ENCODE data around the gene GDI1.

GDI1 gene

GRCh38 chrX:154430916-154431315 lies 6.0 kb upstream of the GDI1 start:
- H3K27me3 ChIP-seq (ENCODE audit: insufficient read depth, low read length, poor library complexity, severe bottlenecking), result no peaks in the 10 kb centered on the region
- H3K9ac ChIP-seq (ENCODE audit: low read depth, low read length, poor library complexity, severe bottlenecking), result peak overlapping the region; percentile 48
- no peaks in the 10 kb centered on the region for H3F3A ChIP-seq (ENCODE audit: low read depth)
- H4K20me1 ChIP-seq (ENCODE audit: insufficient read depth, low read length, poor library complexity, severe bottlenecking), result no peaks in the 10 kb centered on the region
- no peaks in the 10 kb centered on the region for H3K9me3 ChIP-seq (ENCODE audit: insufficient read depth, low read depth, low read length)
- H3K9me2 ChIP-seq (replicated peaks; ENCODE audit: low read depth, low read length), result no peaks in the 10 kb centered on the region
- peaks cover 18% of the 10 kb centered on the region for H3K4me1 ChIP-seq (ENCODE audit: insufficient read depth, low read length, poor library complexity, severe bottlenecking)
- TF ChIP-seq CTCF (conservative IDR thresholded peaks at IDR 0.05; ENCODE audit: low read length) (no peak), EZH2phosphoT487 (IDR thresholded peaks at IDR 0.05; ENCODE audit: borderline replicate concordance) (no peak)
- H3K4me2 ChIP-seq (ENCODE audit: low read depth, low read length, poor library complexity, severe bottlenecking), result peak overlapping the region; percentile 59
- H3K79me2 ChIP-seq (ENCODE audit: insufficient read depth, low read length), result peaks cover 43% of the 10 kb centered on the region
- H3K36me3 ChIP-seq (ENCODE audit: insufficient read depth, low read length), result no peaks in the 10 kb centered on the region; the same call in 1 of the 2 replicates
- peak overlapping the region; percentile 29 for H3K4me3 ChIP-seq (ENCODE audit: low read length, poor library complexity, severe bottlenecking)
- no peak overlapping the region for H2AFZ ChIP-seq (ENCODE audit: low read length)

- Histone ChIP-seq H3K4me3 (ENCODE audit: low read length, poor library complexity, severe bottlenecking) (no peak overlapping the region), H4K20me1 (ENCODE audit: insufficient read depth, low read length, poor library complexity, severe bottlenecking) (no peaks in the 10 kb centered on the region), H3K9me3 (ENCODE audit: insufficient read depth, low read depth, low read length) (no peaks in the 10 kb centered on the region), H3K9me2 (replicated peaks; ENCODE audit: low read depth, low read length) (no peaks in the 10 kb centered on the region), H3K36me3 (ENCODE audit: insufficient read depth, low read length) (no peaks in the 10 kb centered on the region; the same call in 1 of the 2 replicates), H2AFZ (ENCODE audit: low read length) (no peak overlapping the region), H3K79me2 (ENCODE audit: insufficient read depth, low read length) (peaks cover 43% of the 10 kb centered on the region), H3K4me2 (ENCODE audit: low read depth, low read length, poor library complexity, severe bottlenecking) (peak overlapping the region; percentile 59), H3F3A (ENCODE audit: low read depth) (no peaks in the 10 kb centered on the region), H3K9ac (ENCODE audit: low read depth, low read length, poor library complexity, severe bottlenecking) (no peak overlapping the region), H3K4me1 (ENCODE audit: insufficient read depth, low read length, poor library complexity, severe bottlenecking) (peaks cover 18% of the 10 kb centered on the region), H3K27me3 (ENCODE audit: insufficient read depth, low read length, poor library complexity, severe bottlenecking) (no peaks in the 10 kb centered on the region)
- no peak for TF ChIP-seq CTCF (conservative IDR thresholded peaks at IDR 0.05; ENCODE audit: low read length)
- no peak for TF ChIP-seq EZH2phosphoT487 (IDR thresholded peaks at IDR 0.05; ENCODE audit: borderline replicate concordance)
Observed at GRCh38 chrX:154431341-154431740, 5.6 kb upstream of the GDI1 start.

- Histone ChIP-seq H3K9ac (ENCODE audit: low read depth, low read length, poor library complexity, severe bottlenecking) (no peak overlapping the region), H3K4me3 (ENCODE audit: low read length, poor library complexity, severe bottlenecking) (no peak overlapping the region), H3K4me2 (ENCODE audit: low read depth, low read length, poor library complexity, severe bottlenecking) (no peak overlapping the region), H2AFZ (ENCODE audit: low read length) (no peak overlapping the region), H3K27me3 (ENCODE audit: insufficient read depth, low read length, poor library complexity, severe bottlenecking) (no peaks in the 10 kb centered on the region), H3F3A (ENCODE audit: low read depth) (no peaks in the 10 kb centered on the region), H3K9me2 (replicated peaks; ENCODE audit: low read depth, low read length) (no peaks in the 10 kb centered on the region), H3K36me3 (ENCODE audit: insufficient read depth, low read length) (no peaks in the 10 kb centered on the region; the same call in 1 of the 2 replicates), H4K20me1 (ENCODE audit: insufficient read depth, low read length, poor library complexity, severe bottlenecking) (no peaks in the 10 kb centered on the region), H3K9me3 (ENCODE audit: insufficient read depth, low read depth, low read length) (no peaks in the 10 kb centered on the region), H3K4me1 (ENCODE audit: insufficient read depth, low read length, poor library complexity, severe bottlenecking) (peaks cover 15% of the 10 kb centered on the region), H3K79me2 (ENCODE audit: insufficient read depth, low read length) (peaks cover 42% of the 10 kb centered on the region)
- TF ChIP-seq CTCF (conservative IDR thresholded peaks at IDR 0.05; ENCODE audit: low read length) (no peak), EZH2phosphoT487 (IDR thresholded peaks at IDR 0.05; ENCODE audit: borderline replicate concordance) (no peak)
Observed at GRCh38 chrX:154432210-154432609, 4.7 kb upstream of the GDI1 start.
